Osteoblast (primary cell): Measurements from ENCODE around the gene ACTR8. TPM values are rescaled to one million over a fixed set of nuclear protein-coding genes. Genes with fewer than 3 reads are reported as not detected.

ENCODE experiments used
- DNase-seq: peaks from one replicate; pipeline ENCODE4 v3.0.0; 2011; ENCODE audit warnings: low spot score, mixed read lengths; ENCODE audit not compliant: insufficient read length; ENCODE audit errors: missing footprints
- H2AFZ ChIP-seq: 2 replicates; pipeline ENCODE4 v1.6.0; 2011; ENCODE audit warnings: mild to moderate bottlenecking, low read length
- H3K27ac ChIP-seq: 2 replicates; pipeline ENCODE4 v1.5.1; 2011; ENCODE audit warnings: mild to moderate bottlenecking, low read depth, low read length, moderate library complexity
- H3K27me3 ChIP-seq: 2 replicates; pipeline ENCODE4 v1.6.0; 2012; ENCODE audit warnings: mild to moderate bottlenecking, control low read depth, inconsistent platforms, low read length, moderate library complexity; ENCODE audit not compliant: insufficient read depth
- H3K36me3 ChIP-seq: 2 replicates; pipeline ENCODE4 v1.5.1; 2011; ENCODE audit warnings: mild to moderate bottlenecking, low read length, control low read depth, moderate library complexity; ENCODE audit not compliant: insufficient read depth
- H3K4me1 ChIP-seq: 2 replicates; pipeline ENCODE4 v1.5.1; 2011; ENCODE audit warnings: mild to moderate bottlenecking, low read length, control low read depth, moderate library complexity; ENCODE audit not compliant: insufficient read depth
- H3K4me2 ChIP-seq: 2 replicates; pipeline ENCODE4 v1.6.0; 2011; ENCODE audit warnings: mild to moderate bottlenecking, low read length; ENCODE audit not compliant: insufficient read depth
- H3K4me3 ChIP-seq: fragments of 200-600 bp; sonication (generic); 3 replicates; pipeline ENCODE4 v1.5.1; 2012; ENCODE audit warnings: mild to moderate bottlenecking, low read length, inconsistent platforms; ENCODE audit not compliant: insufficient read depth
- H3K79me2 ChIP-seq: 2 replicates; pipeline ENCODE4 v1.6.0; 2012; ENCODE audit warnings: mild to moderate bottlenecking, low read length, control low read depth, inconsistent platforms; ENCODE audit not compliant: insufficient read depth
- H3K9me3 ChIP-seq: 2 replicates; pipeline ENCODE4 v1.5.1; 2011; ENCODE audit warnings: low read depth, low read length, control low read depth
- H4K20me1 ChIP-seq: 2 replicates; pipeline ENCODE4 v1.6.0; 2012; ENCODE audit warnings: mild to moderate bottlenecking, low read length, control low read depth; ENCODE audit not compliant: insufficient read depth
- CTCF ChIP-seq: IDR thresholded peaks from 2 replicates; pipeline ENCODE4 v1.5.1; 2011; ENCODE audit warnings: mild to moderate bottlenecking, low read depth, low read length, moderate library complexity; ENCODE audit errors: extremely low read depth
- total RNA-seq: library from RNA; depleted of rRNA; stranded (reverse); fragments of >200 nt; gene quantifications from 2 replicates; pipeline ENCODE4 v1.2.3, GENCODE V29; 2012

The ACTR8 gene
- total RNA-seq, 1 donor = 35.1 TPM

- Histone ChIP-seq H3K4me1 (no peaks in the 10 kb centered on the region), H3K27ac (no peak overlapping the region), H3K79me2 (no peaks in the 10 kb centered on the region), H3K36me3 (no peaks in the 10 kb centered on the region), H3K27me3 (peaks cover 4% of the 10 kb centered on the region), H3K4me3 (no peak overlapping the region), H4K20me1 (no peaks in the 10 kb centered on the region), H3K9me3 (no peaks in the 10 kb centered on the region), H2AFZ (no peak overlapping the region), H3K4me2 (no peak overlapping the region)
- DNase-seq = no peak
- no peak for TF ChIP-seq CTCF
Measured at GRCh38 chr3:53818221-53819162, 63.5 kb downstream of the ACTR8 start.

- H3K79me2 ChIP-seq = no peaks in the 10 kb centered on the region
Measured at GRCh38 chr3:53817809-53818208, 64.1 kb downstream of the ACTR8 start.

GRCh38 chr3:53817211-53817610 lies 64.7 kb downstream of the ACTR8 start:
- no peaks in the 10 kb centered on the region for H3K9me3 ChIP-seq
- H3K4me1 ChIP-seq = no peaks in the 10 kb centered on the region
- H2AFZ ChIP-seq = no peak overlapping the region
- no peak for TF ChIP-seq CTCF
- no peaks in the 10 kb centered on the region for H4K20me1 ChIP-seq
- H3K27me3 ChIP-seq = peaks cover 7% of the 10 kb centered on the region
- H3K4me2 ChIP-seq = no peak overlapping the region
- H3K36me3 ChIP-seq = no peaks in the 10 kb centered on the region
- H3K79me2 ChIP-seq = no peaks in the 10 kb centered on the region
- H3K4me3 ChIP-seq = no peak overlapping the region
- no peak for DNase-seq
- no peak overlapping the region for H3K27ac ChIP-seq

More at GRCh38 chr3:53817809-53818208, 64.1 kb downstream of the ACTR8 start:
- Histone ChIP-seq H4K20me1 (no peaks in the 10 kb centered on the region), H3K27me3 (peaks cover 4% of the 10 kb centered on the region), H2AFZ (no peak overlapping the region), H3K4me3 (no peak overlapping the region), H3K9me3 (no peaks in the 10 kb centered on the region), H3K4me2 (no peak overlapping the region), H3K4me1 (no peaks in the 10 kb centered on the region), H3K36me3 (no peaks in the 10 kb centered on the region), H3K27ac (no peak overlapping the region)
- TF ChIP-seq CTCF = no peak
- no peak for DNase-seq

Other genes with a start within 250 kb of the ACTR8 start
- gene CHDH, start 35.7 kb downstream of the ACTR8 start, total RNA-seq = 0.72 and 0.88 TPM in 2 replicates
- under 0.01 and 0.29 TPM in 2 replicates for gene IL17RB, start 35.6 kb downstream of the ACTR8 start, total RNA-seq
- 11.8 and 13.4 TPM in 2 replicates for gene SELENOK, start 9.7 kb upstream of the ACTR8 start, total RNA-seq
- gene CACNA2D3, start 240.4 kb upstream of the ACTR8 start, total RNA-seq = under 0.01 and 0.36 TPM in 2 replicates